Effector CD8-positive, alpha-beta T cell (primary cell): ENCODE measurements around the gene IRF2.
"Not testable (repeated sequence)": the region's sequence is repeated elsewhere in the genome, so short reads cannot be mapped to it uniquely, and the experiment has no call there.

Source experiments
- DNase-seq: peaks from one replicate; lab custom pipeline; 2025; lab: John Stamatoyannopoulos, UW

Gene IRF2

DNA sequence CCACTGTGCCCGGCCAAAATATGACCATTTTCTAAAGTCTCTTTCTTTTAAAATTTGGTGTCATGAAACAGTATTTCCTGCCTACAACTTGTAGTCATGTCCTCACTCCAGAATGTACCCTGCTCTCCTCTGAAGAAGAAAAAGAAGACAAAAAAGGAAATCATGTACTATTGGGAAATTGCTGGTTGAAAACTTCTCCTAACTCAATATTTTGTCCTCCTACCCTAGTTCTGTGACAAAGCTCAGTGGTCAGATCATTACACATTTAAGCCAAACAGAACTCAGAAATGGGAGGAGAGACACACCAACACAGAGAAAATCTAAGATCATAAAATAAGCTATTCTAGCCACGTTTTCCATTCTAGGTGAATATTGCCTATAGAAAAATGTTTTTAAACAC lies 127.7 kb downstream of the IRF2 start:
- DNase-seq, result no peak

DNA sequence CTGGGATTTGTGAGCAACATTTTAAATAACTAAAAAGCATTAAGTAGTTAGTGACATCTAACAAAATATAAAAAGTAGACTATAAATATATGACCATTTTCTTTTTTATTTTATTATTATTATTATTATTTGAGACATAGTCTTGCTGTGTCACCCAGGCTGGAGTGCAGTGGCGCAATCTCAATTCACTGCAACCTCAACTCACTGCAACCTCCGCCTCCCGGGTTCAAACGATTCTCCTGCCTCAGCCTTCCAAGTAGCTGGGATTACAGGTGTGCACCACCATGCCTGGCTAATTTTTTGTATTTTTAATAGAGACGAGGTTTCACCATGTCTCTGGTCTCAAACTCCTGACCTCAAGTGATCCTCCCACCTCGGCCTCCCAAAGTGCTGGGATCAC lies 128.1 kb downstream of the IRF2 start:
- DNase-seq, result not testable (repeated sequence)

DNA sequence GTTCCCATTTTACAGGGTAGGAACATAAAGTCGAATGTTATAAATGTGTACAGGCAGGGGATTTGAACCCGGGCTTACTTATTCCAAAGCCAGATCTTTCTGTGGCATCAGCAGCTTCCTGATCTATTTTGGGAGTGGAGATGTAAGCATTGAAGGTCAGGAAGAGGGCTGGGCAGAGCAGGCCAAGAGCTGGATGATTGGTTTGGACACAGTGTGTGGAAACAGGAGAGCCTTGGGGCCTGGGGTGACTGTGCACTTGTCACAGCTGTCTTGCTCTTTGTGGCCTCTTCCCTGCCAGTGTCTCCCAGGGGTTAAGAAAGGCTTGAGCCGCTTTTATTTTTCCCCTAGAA lies 128.8 kb downstream of the IRF2 start:
- no peak for DNase-seq

DNA sequence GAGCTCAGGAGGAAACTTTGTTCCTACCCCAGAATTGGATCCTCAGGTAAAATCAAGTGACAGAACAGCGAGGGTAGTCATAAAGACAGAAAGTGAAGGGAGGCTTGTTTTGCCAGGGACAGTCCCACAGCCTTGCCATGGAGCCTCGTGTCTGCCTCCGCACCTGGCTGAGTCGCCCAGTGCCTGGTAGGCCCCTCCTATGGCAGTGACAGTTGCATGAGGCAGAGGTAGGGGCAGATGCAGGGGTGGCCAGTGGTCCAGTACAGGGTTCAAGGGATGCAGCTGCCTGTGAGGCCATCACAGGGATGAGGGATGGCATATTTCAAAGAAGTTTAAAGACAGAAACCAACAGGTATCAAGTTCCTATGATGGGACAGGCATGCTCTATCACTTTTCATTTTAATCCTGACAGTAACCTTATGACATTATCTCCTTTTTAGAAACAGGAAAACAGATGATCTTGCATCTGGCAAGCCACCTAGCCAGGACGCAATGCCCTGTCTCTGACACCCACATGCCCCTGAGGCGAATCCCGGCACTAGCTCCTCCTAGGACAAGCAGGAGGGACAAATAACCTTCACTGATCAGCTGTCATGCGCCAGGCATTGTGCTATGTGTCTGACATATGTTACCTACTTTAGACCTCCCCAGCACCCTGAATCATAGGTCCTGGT lies 129.3 kb downstream of the IRF2 start:
- no peak for DNase-seq

DNA sequence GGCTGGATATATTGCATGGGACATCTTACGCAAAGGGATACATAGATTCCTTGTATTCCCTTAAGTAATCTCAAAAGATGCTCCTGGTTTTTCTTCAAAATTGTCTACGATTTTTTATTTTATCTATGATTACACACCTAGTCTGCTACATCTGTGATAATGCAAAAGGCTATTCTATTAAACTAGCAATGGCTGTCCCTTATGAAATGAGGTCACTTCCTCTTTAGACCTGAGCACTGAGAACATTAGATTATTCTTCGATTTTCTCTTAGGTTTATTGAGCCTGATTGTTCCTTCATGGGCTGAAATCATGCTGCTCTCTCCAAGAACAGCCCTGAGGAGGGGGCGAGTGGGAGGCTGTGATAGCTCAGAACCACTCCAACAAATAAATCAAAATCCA lies 129.9 kb downstream of the IRF2 start:
- no peak for DNase-seq

DNA sequence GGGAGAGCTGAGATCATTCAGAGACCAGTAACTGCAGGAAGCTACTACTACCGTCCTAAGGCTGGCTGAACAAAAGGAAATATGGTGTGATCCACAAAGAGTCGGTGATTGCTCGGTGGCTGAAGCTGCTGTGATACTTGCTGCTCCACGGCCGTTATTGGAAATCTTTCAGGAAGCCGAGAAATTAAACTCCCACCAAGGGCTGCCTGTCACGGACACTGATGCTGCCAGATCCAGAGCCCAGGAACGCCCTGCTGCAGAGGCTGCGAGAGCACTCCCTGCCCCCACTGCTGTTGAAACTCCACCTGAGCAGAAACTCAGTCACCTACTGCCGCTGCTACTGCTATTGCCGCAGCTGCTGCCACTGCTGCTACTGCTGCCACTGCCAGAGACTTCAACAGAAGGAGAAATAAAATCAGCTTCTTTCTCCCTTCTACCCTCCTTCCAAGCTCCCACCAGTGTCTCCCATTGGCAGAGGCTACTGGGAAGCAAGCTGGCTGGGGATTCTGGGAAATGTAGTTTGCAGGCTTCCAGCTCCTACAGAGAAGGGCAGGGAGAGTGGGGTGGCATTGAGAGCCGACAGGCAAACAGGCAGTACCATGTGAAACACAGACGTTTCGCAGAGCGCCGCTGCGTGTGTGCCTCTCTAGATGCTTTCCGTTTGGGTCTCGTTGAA lies 130.7 kb downstream of the IRF2 start:
- DNase-seq, result peak; percentile 15

DNA sequence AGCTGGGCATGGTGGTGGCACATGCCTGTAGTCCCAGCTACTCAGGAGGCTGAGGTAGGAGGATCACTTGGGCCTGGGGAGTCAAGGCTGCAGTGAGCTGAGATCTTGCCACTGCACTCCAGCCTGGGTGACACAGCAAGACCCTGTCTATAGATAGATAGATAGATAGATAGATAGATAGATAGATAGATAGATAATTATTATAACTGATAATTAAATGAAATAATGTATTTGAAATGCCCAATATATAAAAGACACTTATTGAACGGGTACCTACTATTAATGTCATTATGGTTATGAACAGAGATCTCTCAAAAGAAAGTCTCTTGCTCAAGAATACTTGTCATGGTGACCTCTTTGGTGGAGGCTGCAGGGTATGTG lies 131.5 kb downstream of the IRF2 start:
- DNase-seq, result not testable (repeated sequence)

DNA sequence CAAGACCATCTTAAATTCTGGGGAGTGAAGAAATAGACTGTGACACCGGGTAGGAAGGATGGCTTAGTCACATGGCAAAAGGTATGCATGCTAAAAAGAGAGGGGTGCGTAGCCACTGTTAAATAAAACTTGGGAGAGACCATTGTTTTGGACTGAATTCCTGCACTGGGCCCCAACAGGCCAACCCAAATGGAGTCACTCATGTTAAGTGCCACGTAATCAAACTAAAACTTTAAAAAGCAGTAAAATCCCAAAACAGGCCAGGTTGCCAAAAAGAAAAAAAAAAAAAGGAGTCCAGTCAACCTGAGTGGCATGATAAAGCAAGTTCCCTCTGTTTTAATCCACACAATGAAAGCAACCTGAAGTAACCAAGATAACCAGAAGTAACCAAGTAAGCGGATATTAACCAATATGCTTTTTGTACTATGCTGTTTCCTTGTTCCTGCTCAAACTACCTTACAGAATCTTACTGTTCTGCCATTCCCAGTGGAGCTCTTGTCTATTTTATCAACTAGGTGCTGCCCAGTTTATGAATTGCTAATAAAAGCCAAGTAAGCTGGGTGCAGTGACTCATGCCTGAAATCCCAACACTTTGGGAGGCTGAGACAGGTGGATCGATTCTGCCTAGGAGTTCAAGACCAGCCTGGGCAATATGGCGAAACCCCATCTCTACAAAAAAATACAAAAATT lies 132.0 kb downstream of the IRF2 start:
- no peak for DNase-seq

DNA sequence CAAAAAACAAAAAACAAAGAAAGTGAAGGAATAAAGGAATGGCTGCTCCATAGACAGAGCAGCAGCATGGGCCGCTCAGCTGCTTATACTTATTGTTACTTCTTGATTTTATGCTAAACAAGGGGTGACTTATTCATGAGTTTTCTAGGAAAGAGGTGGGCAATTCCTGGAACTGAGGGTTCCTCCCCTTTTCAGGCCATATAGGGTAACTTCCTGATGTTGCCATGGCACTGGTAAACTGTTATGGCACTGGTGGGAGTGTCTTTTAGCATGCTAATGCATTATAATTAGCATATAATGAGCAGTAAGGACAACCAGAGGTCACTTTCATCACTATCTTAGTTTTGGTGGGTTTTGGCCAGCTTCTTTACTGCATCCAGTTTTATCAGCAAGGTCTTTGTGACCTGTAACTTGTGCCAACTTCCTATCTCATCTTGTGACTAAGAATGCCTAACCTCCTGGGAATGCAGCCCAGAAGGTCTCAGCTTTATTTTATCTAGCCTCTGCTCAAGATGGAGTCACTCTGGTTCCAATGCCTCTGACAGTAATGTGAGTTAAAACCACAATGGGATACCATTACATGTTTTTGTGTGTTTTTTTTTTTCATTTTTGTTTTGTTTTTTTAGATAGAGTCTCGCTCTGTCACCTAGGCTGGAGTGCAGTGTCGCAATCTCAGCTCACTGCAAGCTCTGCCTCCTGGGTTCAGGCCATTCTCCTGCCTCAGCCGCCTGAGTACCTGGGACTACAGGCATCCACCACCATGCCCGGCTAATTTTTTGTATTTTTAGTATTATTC lies 134.8 kb downstream of the IRF2 start:
- not testable (repeated sequence) for DNase-seq

DNA sequence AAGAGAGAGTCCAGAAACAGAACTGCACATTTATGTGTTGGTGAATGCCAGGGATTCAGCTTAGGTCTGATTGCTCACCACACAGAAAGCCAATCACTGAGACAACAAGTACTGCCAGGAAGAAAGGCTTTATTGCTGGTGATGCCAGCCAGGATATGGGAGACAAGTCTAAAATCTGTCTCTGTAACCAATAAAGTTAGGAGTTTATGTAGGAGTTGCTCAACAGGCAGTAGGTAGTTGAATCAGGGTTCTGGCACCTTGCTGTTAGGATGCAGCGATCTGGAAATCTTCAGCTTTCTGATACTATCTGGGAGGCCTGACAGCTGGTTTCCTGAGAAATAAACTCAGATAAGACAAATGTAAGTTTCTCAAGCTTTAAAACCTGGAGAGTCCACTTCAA lies 136.4 kb downstream of the IRF2 start:
- DNase-seq, result no peak
